ENCODE measurements around the gene IGF1.
"Not testable (repeated sequence)": the region's sequence is repeated elsewhere in the genome, so short reads cannot be mapped to it uniquely, and the experiment has no call there.

DNA sequence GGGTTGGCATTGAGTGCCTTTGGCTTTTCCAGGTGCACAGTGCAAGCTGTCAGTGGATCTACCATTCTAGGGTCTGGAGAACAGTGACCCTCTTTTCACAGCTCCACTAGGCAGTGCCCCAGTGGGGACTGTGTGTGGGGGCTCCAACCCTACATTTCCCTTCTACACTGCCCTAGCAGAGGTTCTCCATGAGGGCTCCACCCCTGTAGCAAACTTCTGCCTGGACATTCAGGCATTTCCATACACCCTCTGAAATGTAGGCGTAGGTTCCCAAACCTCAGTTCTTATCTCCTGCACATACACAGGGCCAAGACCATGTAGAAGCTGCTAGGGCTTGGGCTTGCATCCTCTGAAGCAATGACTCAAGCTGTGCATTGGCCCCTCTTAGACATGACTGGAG lies 126.1 kb downstream of the IGF1 start:
- TF ChIP-seq, protein P1, sequence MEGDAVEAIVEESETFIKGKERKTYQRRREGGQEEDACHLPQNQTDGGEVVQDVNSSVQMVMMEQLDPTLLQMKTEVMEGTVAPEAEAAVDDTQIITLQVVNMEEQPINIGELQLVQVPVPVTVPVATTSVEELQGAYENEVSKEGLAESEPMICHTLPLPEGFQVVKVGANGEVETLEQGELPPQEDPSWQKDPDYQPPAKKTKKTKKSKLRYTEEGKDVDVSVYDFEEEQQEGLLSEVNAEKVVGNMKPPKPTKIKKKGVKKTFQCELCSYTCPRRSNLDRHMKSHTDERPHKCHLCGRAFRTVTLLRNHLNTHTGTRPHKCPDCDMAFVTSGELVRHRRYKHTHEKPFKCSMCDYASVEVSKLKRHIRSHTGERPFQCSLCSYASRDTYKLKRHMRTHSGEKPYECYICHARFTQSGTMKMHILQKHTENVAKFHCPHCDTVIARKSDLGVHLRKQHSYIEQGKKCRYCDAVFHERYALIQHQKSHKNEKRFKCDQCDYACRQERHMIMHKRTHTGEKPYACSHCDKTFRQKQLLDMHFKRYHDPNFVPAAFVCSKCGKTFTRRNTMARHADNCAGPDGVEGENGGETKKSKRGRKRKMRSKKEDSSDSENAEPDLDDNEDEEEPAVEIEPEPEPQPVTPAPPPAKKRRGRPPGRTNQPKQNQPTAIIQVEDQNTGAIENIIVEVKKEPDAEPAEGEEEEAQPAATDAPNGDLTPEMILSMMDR (IDR thresholded peaks at IDR 0.05; ENCODE audit: low read length) = not testable (repeated sequence)
- not testable (repeated sequence) for TF ChIP-seq EZH2phosphoT487 (IDR thresholded peaks at IDR 0.05; ENCODE audit: low read length)

Data from MM.1S (cell line).